ENCODE results near the gene PTPRM.

- TF ChIP-seq POLR2A (IDR thresholded peaks at IDR 0.05) (no peak), CTCF (IDR thresholded peaks at IDR 0.05) (no peak)
Measured at GRCh38 chr18:8427339-8427738, 860.2 kb downstream of the PTPRM start.

Measured in lower leg skin (tissue), 3 donors.